SJSA1 (cell line): ENCODE data around the gene DPT. TPM values are rescaled to one million over a fixed set of nuclear protein-coding genes. Genes with fewer than 3 reads are reported as not detected.

Experiments
- DNase-seq, 2 experiments: peaks; one replicate each; pipeline ENCODE4 v3.0.0-alpha.2; 2015 to 2020; ENCODE audit warnings: low spot score in 2 of 2, low read depth in 1 of 2
- H3K27ac ChIP-seq: fragments of 250-450 bp; sonication (Bioruptor Pico); 2 replicates; pipeline ENCODE4 v1.5.1; 2020; ENCODE audit warnings: mild to moderate bottlenecking, moderate library complexity
- H3K27me3 ChIP-seq: fragments of 250-450 bp; sonication (Bioruptor Pico); replicated peaks from 2 replicates; pipeline ENCODE4 v1.5.1; 2020; ENCODE audit warnings: mild to moderate bottlenecking, moderate library complexity
- H3K36me3 ChIP-seq: fragments of 250-450 bp; sonication (Bioruptor Pico); 2 replicates; pipeline ENCODE4 v1.5.1; 2020; ENCODE audit warnings: mild to moderate bottlenecking
- H3K4me1 ChIP-seq: fragments of 250-450 bp; sonication (Bioruptor Pico); replicated peaks from 2 replicates; pipeline ENCODE4 v1.6.1; 2021; ENCODE audit warnings: mild to moderate bottlenecking
- H3K4me3 ChIP-seq: fragments of 250-450 bp; sonication (Bioruptor Pico); 2 replicates; pipeline ENCODE4 v1.5.1; 2020; ENCODE audit warnings: mild to moderate bottlenecking
- H3K9me3 ChIP-seq: fragments of 250-450 bp; sonication (Bioruptor Pico); replicated peaks from 2 replicates; pipeline ENCODE4 v1.5.1; 2020; ENCODE audit warnings: mild to moderate bottlenecking
- total RNA-seq: library from RNA; depleted of rRNA; stranded (reverse); fragments of >200 nt; shearing (Covaris generic); gene quantifications from 2 replicates; pipeline ENCODE4 v1.2.3, GENCODE V29; 2014

DPT gene
- total RNA-seq, 1 experiment from 2014 or later = not detected

DNA sequence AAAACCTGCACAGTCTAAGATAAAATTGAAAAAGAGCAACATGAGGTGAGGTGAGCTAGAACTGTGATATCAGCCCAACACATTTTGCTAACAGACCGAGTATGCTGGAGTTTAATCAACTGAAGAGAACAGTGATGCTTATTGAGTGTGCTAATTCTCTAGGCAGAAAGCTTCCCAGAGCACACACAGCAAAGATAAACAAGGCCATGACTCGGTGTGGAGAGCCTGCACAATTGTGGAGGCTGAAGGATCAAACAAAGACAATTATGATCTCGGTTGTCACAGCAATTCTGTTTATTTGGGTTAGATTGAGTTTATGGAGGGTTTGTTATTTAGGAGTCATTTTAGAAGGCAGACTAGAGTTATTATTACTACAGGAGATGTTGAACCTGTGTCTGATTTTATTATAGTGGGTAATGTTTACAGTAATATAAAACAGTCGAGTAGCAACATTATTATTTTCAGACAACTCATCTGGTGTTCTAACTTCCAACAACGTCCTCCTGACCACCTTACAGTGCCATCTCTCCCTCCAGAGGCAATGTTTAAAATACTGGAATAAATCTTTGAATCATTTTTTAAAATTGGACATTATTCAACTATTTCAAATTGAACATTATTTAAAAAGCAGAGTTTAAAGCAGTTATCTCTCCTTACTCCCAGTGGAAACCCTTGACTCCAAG is 40.2 kb downstream of the DPT start:
- Histone ChIP-seq H3K36me3 (no peaks in the 10 kb centered on the region), H3K27me3 (no peaks in the 10 kb centered on the region), H3K9me3 (no peaks in the 10 kb centered on the region), H3K4me1 (no peaks in the 10 kb centered on the region), H3K27ac (no peak overlapping the region), H3K4me3 (no peak overlapping the region)
- DNase-seq = no peak

DNA sequence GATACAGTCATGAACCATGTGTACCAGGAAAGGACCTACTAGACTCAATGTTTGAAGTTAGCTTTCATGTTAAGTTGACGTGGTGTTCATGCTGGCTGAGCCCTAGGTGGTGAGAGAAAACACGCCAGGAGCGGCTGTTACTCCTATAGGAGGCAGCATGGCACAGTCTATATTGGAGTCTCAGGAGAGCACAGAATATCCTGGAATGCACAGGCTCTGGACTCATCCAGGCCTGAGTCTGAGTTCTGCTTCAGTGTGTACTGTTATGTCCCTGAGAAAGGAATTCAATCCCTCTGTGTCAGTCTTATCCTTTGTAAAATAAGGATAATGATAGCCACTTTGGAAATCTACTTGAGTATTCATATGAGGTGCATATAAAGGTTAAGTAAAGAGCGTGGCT is 41.2 kb downstream of the DPT start:
- no peak for DNase-seq
- no peak overlapping the region for H3K4me3 ChIP-seq
- 0 out of 2 replicates have a peak, but pooled peaks cover 3% of the 10 kb centered on the region for H3K9me3 ChIP-seq
- H3K4me1 ChIP-seq = no peaks in the 10 kb centered on the region
- no peaks in the 10 kb centered on the region for H3K27me3 ChIP-seq
- H3K27ac ChIP-seq = no peak overlapping the region
- no peaks in the 10 kb centered on the region for H3K36me3 ChIP-seq

DNA sequence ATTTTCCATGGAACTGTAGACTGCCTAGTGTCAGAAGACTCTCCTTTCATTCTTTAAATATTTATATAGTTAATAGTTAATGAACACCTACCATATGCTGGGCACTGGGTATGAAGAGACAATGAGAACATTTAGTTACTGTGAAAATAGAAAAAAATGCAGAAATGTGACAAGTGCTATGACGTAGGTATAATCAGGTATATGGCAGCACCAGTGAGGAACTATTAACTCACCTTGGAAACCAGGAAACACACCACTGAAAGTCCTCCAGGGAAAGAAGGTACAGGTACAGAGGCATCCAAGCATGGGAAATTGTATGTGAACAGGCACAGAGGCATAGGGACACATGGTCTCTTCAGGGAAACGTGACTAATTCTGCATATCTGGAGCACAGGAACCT is 42.3 kb downstream of the DPT start:
- no peak for DNase-seq
- Histone ChIP-seq H3K4me3 (no peak overlapping the region), H3K9me3 (0 out of 2 replicates have a peak, but pooled peaks cover 4% of the 10 kb centered on the region), H3K27me3 (no peaks in the 10 kb centered on the region), H3K27ac (no peak overlapping the region), H3K36me3 (no peaks in the 10 kb centered on the region), H3K4me1 (no peaks in the 10 kb centered on the region)

DNA sequence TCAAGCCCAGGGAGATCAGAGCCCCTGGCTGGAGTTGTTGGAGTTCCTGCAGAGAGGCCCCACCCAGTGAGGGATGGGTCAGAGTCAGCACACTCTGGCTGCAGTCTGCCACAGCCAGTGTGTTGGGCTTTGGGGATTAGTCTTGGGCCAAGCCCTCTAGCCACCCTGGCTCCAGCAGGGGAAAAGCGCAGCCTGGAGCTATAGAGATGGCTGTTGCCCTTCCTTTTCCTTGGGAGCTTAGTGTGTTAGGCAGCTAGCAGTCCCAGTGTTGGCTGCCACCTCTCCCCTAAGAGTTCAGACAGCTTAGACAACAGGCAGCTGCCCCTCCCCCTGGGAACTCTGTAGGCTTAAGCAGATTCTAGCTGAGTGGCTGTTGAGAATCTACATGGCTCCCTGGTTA is 45.1 kb downstream of the DPT start:
- Histone ChIP-seq H3K27me3 (no peaks in the 10 kb centered on the region), H3K9me3 (0 out of 2 replicates have a peak, but pooled peaks cover 4% of the 10 kb centered on the region), H3K27ac (no peak overlapping the region), H3K4me3 (no peak overlapping the region), H3K36me3 (no peaks in the 10 kb centered on the region), H3K4me1 (no peaks in the 10 kb centered on the region)
- no peak for DNase-seq

DNA sequence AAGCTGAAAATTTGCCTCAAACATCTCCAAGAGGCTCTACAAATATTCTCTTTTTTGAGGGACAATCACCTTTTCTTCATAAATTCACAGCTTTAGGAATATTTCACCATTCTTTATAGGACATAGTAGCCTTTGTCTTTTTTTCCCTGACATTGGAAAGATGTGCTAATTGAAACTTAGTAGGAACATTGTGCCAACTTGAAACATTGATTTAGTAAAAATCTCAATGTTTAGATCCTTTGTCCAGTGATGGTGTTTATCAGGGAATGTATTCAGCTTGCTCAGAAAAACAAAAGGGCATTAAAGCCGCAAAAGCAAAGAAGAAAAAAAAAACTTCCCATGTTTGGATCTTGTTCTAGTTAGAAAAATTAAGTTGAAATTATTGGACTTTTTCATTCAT is 52.1 kb downstream of the DPT start:
- DNase-seq = no peak
- H3K4me1 ChIP-seq = no peaks in the 10 kb centered on the region

DNA sequence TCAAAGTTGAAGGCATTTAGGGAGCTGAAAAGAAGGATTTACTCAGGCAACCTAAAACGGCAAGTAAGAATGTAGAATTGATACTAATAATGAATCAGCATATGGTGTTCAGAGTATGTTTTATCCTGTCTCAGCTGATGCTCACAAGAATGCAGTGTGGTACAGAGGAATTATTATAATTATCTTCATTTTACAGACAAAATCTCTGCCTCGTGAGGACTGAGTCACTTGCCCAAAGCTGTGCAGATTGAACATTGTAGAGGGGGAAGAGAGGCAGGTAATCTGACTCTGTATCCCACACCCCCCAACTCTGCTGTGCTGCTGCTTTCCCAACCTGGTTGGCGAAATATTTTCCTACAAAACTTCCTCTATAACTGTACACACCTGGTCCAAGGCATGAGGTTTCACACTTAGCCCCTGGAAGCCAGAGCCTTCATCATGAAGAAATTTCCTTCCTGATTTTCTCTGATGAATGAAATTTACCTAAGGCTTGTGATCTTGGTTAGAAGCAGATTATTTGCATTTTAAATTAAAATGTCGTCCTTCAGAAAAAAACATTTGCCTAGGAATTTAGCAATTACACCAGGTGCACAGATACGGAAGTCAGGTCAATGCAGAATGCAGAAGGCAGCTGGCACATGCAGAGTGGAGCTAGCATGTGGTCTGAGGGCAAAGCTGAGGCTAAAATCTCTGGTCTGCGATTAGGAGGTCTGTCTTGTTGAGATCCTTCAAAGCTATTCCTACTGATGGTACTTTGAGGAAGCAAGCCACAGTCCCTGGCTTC is 52.8 kb downstream of the DPT start:
- Histone ChIP-seq H3K27ac (no peak overlapping the region), H3K4me3 (no peak overlapping the region), H3K36me3 (no peaks in the 10 kb centered on the region), H3K9me3 (no peaks in the 10 kb centered on the region), H3K27me3 (no peaks in the 10 kb centered on the region), H3K4me1 (no peaks in the 10 kb centered on the region)
- DNase-seq = no peak

More for the DNA sequence above, 52.1 kb downstream of the DPT start:
- Histone ChIP-seq H3K36me3 (no peaks in the 10 kb centered on the region), H3K4me3 (no peak overlapping the region), H3K27ac (no peak overlapping the region), H3K27me3 (no peaks in the 10 kb centered on the region), H3K9me3 (no peaks in the 10 kb centered on the region)

DNA sequence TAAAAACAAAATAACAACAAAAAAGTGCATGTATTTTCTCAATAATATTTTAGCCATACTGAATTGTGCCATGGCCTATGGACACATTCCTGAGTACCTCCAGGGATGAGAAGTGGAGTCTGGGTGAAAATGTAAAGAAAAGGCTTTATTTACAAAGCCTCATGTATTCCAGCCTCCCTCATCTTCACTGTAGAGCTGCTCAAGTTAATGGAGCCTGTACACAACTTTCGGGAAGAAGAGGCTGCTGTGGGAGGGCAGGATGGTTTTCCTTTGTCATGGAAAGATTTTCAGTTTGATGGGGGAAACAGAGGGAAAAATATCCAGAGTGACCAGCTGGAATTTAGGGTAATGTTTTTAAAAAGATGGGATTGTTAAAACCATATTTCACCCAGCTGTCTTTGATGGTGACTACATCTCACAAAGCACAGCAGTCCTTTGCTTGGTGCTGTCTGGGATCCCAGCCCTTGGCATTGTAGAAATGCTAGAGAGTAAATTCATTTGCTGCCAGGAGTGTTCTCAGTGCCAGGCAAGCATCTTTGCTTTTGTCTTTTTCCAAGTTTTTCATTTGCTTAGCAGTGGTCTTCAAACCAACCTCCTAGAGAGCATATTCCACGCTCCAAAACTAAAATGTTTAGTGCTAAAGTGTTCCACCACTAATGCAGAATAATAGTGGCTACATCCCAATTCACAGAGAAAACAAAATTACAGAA is 54.9 kb downstream of the DPT start:
- no peaks in the 10 kb centered on the region for H3K9me3 ChIP-seq
- no peak for DNase-seq
- no peaks in the 10 kb centered on the region for H3K36me3 ChIP-seq

DNA sequence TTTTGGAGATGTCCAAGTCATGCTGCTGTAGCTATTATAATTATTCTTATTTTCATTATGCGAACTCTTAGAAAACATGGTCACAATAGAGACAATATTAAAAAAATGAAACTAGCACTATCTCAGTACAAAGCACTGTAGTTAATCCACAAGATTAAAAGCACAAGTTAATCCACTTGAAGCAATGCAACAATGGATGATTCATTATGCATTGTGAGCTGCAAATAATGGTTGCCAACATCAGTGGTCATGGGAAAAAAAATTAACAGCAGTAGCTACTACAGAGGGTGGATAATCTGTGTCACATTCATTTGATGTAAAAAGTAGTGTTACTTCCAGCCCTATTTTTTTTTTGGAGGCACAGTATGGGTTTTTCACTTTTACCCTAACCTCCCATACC is 56.7 kb downstream of the DPT start:
- Histone ChIP-seq H3K4me3 (no peak overlapping the region), H3K27ac (no peak overlapping the region), H3K27me3 (no peaks in the 10 kb centered on the region), H3K4me1 (no peaks in the 10 kb centered on the region), H3K36me3 (no peaks in the 10 kb centered on the region), H3K9me3 (no peaks in the 10 kb centered on the region)
- no peak for DNase-seq

More for the DNA sequence above, 54.9 kb downstream of the DPT start:
- Histone ChIP-seq H3K27me3 (no peaks in the 10 kb centered on the region), H3K27ac (no peak overlapping the region), H3K4me3 (no peak overlapping the region), H3K4me1 (no peaks in the 10 kb centered on the region)

DNA sequence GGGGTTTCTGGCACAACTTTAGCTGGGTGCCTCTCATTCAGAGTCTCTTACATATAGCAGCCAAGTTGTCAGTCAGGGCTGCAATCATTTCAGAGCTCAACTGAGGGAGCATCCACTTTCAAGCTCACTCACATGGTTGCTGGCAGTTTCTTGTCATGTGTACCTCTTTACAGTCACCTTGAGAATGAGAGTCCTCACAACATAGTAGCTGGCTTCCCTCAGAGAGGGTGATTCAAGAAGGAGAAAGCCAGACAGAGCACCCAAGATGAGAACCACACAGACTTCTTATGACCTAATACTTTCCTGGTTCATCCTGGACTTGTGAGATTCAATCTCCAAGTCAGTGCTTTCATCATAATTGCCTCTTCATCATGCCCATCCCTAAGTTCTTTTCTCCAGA is 57.2 kb downstream of the DPT start:
- Histone ChIP-seq H3K4me1 (no peaks in the 10 kb centered on the region), H3K27me3 (no peaks in the 10 kb centered on the region), H3K36me3 (no peaks in the 10 kb centered on the region), H3K27ac (no peak overlapping the region), H3K4me3 (no peak overlapping the region), H3K9me3 (no peaks in the 10 kb centered on the region)
- DNase-seq = no peak

DNA sequence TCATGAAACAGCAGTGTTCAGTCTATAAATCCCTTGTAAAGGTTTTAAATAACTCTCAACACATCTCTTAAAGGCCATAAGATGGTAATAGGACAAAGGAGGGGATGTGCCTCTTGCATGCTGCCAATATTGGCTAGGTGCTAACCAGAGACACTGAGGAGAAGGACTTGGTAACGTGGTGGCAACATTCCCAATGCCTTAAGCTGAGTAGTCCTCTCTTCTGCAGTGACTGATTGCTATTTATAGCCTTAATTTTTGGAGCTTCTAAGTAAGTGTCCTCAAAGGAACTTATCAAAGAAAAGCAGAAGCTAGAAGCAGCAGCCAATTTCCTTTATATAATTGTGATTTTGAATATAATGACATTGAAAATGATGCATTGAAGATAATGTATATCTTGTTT is 63.0 kb downstream of the DPT start:
- H3K27ac ChIP-seq = no peak overlapping the region
- H3K36me3 ChIP-seq = no peaks in the 10 kb centered on the region
- no peaks in the 10 kb centered on the region for H3K27me3 ChIP-seq
- H3K9me3 ChIP-seq = no peaks in the 10 kb centered on the region
- DNase-seq = no peak
- H3K4me3 ChIP-seq = no peak overlapping the region
- no peaks in the 10 kb centered on the region for H3K4me1 ChIP-seq

DNA sequence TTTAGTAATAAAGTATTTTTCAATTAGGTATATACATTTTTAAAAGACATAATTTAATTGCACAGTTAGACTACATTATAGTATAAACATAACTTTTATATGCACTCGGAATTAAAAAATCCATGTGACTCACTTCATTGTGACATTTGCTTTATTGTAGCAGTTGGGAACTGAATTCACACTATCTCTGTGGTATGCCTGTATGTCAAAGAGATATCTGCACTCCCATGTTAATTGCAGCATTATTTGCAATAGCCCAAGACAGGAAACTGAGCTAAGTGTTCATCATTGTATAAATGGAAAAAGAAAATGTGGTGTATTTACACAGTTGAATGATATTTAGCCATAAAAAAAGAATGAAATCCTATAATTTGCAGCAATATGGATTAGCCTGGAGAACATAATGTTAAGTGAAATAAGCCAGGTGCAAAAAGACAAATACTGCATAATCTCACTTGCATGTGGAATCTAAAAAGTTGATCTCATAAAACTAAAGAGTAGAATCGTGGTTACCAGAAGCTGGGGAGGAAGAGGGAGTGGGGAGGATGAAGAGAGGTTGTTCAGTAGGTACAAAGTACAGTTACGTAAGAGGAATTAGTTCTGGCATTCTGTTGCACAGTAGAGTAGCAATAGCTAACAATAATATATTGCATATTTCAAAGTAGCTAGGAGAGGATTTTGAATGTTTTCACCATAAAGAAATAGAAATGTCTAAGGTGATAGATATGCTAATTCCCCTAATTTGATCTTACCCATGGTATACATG is 64.8 kb downstream of the DPT start:
- H3K9me3 ChIP-seq = no peaks in the 10 kb centered on the region
- no peaks in the 10 kb centered on the region for H3K4me1 ChIP-seq
- DNase-seq = no peak
- no peaks in the 10 kb centered on the region for H3K36me3 ChIP-seq
- H3K27ac ChIP-seq = no peak overlapping the region
- H3K4me3 ChIP-seq = no peak overlapping the region
- no peaks in the 10 kb centered on the region for H3K27me3 ChIP-seq

DNA sequence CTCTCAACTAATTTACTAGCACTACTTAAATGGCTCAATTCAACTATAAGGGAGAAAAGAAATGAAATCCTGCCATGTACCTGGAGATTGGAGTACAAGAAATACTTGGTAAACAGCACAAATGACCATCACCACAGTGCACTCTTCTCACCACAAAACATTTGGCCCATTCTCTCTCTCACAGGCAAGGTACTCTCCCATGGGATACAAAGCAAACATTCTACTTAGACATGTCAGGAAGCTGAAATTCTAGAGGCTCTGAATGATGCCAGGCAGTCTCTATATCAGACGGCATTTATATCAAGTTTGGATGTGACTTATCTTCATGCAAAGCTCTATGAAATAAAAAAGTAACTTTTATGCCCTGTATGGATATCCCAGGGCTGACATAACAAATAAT is 72.5 kb downstream of the DPT start:
- Histone ChIP-seq H3K4me1 (no peaks in the 10 kb centered on the region), H3K36me3 (no peaks in the 10 kb centered on the region), H3K9me3 (no peaks in the 10 kb centered on the region), H3K27ac (no peak overlapping the region), H3K4me3 (no peak overlapping the region), H3K27me3 (no peaks in the 10 kb centered on the region)
- DNase-seq = no peak

DNA sequence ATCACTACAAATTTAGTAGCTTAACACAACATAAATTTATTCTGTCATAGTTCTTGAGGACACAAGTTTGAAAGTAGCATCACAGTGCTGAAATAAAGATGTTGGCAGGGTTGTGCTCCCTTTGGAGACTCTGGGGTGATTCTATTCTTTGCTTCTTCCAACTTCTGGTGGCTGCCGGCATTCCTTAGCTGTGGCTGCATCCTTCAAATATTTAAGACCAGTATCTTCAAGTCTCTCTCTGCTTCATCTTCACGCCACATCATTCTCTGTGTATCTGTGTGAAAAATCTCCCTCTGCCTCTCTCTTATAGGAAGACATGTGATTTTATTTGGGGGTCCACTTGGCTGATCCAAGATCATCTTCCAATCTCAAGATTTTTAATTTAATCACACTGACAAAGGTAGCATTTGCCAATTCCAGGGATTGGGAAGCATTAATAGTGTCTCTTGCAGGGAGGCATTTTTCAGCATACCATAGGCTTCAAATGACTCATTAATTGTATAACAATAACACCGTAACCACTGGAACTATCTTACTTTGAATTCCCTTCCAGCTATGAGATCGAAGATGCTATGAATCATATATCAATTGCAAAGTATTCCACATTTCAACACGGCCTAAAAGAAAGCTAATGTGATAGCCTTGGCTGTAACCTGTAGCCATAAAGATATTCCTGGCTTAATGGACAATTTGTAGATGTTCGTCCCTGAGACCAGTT is 74.6 kb downstream of the DPT start:
- H3K9me3 ChIP-seq = no peaks in the 10 kb centered on the region
- H3K27me3 ChIP-seq = no peaks in the 10 kb centered on the region
- no peaks in the 10 kb centered on the region for H3K36me3 ChIP-seq
- DNase-seq = no peak
- no peak overlapping the region for H3K4me3 ChIP-seq
- no peak overlapping the region for H3K27ac ChIP-seq
- no peaks in the 10 kb centered on the region for H3K4me1 ChIP-seq
